Measurements from ENCODE around the gene UQCRC1. TPM values are rescaled to one million over a fixed set of nuclear protein-coding genes. Genes with fewer than 3 reads are reported as not detected.

UQCRC1 gene
- total and polyA plus RNA-seq, 2 donors (not counting 1 experiment from before 2014, with no cell fraction given): 99.9 to 132 TPM

DNA sequence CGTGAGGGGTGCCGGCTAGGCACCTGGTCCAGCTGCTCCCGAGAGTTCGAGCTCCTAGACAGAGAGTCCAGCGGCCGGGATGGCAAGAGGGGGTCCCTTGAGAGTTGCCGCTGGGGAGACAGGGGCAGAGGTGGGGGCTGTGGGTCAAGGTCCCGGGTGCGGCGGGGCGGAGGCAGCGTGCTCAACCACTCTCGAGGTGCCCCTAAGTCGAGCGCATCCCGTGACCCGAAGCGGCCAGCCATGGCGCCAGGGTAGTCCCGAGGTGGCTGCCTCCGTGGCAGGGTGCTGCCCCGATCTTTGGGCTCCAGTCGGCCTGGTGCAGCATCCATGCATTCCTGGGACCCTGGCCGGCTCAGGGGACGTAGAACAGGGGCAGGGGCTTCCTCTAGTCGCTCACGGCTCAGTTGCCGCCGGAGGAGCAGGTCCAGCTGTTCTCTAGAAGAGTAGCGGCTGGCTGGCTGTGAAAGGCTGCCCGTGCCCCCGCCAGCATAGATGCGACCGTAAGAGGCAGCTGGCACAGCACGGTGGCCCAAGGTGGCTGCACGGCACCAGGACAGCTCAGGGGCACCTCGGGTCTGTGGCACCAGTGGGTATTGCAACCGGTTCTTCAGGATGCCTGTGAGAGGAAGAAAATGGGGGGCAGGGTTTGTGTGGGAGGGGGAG, 30.6 kb upstream of the UQCRC1 start:
- Histone ChIP-seq H3K27ac (ENCODE audit: low read length in 2 of 2) (no peak overlapping the region), H3K4me2 (replicated peaks; ENCODE audit: low read depth, low read length, poor library complexity, severe bottlenecking) (no peak overlapping the region), H3K4me3 (ENCODE audit: control extremely low read depth in 1 of 5, extremely low read depth in 1 of 5, insufficient read depth in 1 of 5, low read depth in 2 of 5, low read length in 4 of 5) (no peak overlapping the region), H3K9ac (ENCODE audit: low read length) (no peak overlapping the region), H3K4me1 (ENCODE audit: control insufficient read depth in 2 of 2, insufficient read depth in 2 of 2, low read length in 2 of 2) (peaks cover 6 to 11% of the 10 kb centered on the region in 2 donors), H2AFZ (ENCODE audit: insufficient read depth, low read depth, low read length, poor library complexity, severe bottlenecking) (no peak overlapping the region), H3K36me3 (replicated peaks in 1 of 2; ENCODE audit: control extremely low read depth in 1 of 2, control insufficient read depth in 1 of 2, extremely low read depth in 1 of 2, insufficient read depth in 2 of 2, low read length in 1 of 2) (no peaks in the 10 kb centered on the region), H4K20me1 (ENCODE audit: control insufficient read depth, insufficient read depth, low read length, poor library complexity, severe bottlenecking) (no peaks in the 10 kb centered on the region), H3K9me3 (ENCODE audit: control extremely low read depth in 1 of 3, control insufficient read depth in 2 of 3, insufficient read depth in 1 of 3, low read length in 2 of 3) (no peaks in the 10 kb centered on the region), H3K27me3 (replicated peaks in 1 of 4; ENCODE audit: control extremely low read depth in 1 of 4, control insufficient read depth in 3 of 4, insufficient read depth in 4 of 4, low read length in 3 of 4) (peaks cover 0 to 11% (median 0%) of the 10 kb centered on the region in 4 experiments), H3K79me2 (ENCODE audit: control insufficient read depth, insufficient read depth, low read length) (no peaks in the 10 kb centered on the region)
- intact Hi-C loops (cut with micrococcal nuclease): no loop called here
- TF ChIP-seq, protein P1, sequence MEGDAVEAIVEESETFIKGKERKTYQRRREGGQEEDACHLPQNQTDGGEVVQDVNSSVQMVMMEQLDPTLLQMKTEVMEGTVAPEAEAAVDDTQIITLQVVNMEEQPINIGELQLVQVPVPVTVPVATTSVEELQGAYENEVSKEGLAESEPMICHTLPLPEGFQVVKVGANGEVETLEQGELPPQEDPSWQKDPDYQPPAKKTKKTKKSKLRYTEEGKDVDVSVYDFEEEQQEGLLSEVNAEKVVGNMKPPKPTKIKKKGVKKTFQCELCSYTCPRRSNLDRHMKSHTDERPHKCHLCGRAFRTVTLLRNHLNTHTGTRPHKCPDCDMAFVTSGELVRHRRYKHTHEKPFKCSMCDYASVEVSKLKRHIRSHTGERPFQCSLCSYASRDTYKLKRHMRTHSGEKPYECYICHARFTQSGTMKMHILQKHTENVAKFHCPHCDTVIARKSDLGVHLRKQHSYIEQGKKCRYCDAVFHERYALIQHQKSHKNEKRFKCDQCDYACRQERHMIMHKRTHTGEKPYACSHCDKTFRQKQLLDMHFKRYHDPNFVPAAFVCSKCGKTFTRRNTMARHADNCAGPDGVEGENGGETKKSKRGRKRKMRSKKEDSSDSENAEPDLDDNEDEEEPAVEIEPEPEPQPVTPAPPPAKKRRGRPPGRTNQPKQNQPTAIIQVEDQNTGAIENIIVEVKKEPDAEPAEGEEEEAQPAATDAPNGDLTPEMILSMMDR (IDR thresholded peaks at IDR 0.05): no peak
- POLR2A ChIA-PET: no interaction called here
- ATAC-seq (ENCODE audit: low read depth) (no peak), DNase-seq (no peak)
- H3K27me3 Mint-ChIP-seq: no peaks in the 10 kb centered on the region
- WGBS (ENCODE audit: insufficient coverage): 94% methylated on average over 38 of the region's 38 CpGs
- H3K27ac Mint-ChIP-seq: no peak overlapping the region
- H3K4me1 Mint-ChIP-seq: peaks cover 7% of the 10 kb centered on the region
- H3K9me3 Mint-ChIP-seq (ENCODE audit: insufficient read depth): no peaks in the 10 kb centered on the region
- CTCF ChIA-PET: no interaction called here
- no peak overlapping the region for H3K4me3 Mint-ChIP-seq

DNA sequence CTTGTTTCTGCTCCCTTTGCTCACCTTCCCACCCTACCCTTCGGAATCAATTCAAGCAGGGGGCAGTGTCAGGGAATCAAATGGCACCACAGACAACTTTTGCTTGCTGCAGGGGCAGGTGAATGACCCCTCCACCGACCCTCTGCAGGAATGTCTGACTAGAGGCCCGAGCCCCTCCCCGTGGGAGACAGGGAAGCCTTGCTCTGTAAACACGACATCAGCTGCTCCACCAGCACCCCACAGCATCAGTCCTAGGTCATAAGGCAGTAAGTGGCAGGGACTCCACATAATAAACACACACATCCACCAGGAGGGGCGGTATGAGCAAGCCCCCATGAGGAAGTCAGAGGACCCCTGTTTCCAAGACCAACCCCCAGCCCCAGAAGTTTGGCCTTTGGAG, 27.9 kb upstream of the UQCRC1 start:
- Histone ChIP-seq H3K9ac (ENCODE audit: low read length) (no peak overlapping the region), H4K20me1 (ENCODE audit: control insufficient read depth, insufficient read depth, low read length, poor library complexity, severe bottlenecking) (no peaks in the 10 kb centered on the region), H3K4me3 (ENCODE audit: control extremely low read depth in 1 of 5, extremely low read depth in 1 of 5, insufficient read depth in 1 of 5, low read depth in 2 of 5, low read length in 4 of 5) (no peak overlapping the region), H3K4me1 (ENCODE audit: control insufficient read depth in 2 of 2, insufficient read depth in 2 of 2, low read length in 2 of 2) (peaks cover 11 to 17% of the 10 kb centered on the region in 2 donors), H3K79me2 (ENCODE audit: control insufficient read depth, insufficient read depth, low read length) (no peaks in the 10 kb centered on the region), H3K4me2 (replicated peaks; ENCODE audit: low read depth, low read length, poor library complexity, severe bottlenecking) (no peak overlapping the region), H2AFZ (ENCODE audit: insufficient read depth, low read depth, low read length, poor library complexity, severe bottlenecking) (no peak overlapping the region), H3K9me3 (ENCODE audit: control extremely low read depth in 1 of 3, control insufficient read depth in 2 of 3, insufficient read depth in 1 of 3, low read length in 2 of 3) (no peaks in the 10 kb centered on the region), H3K36me3 (replicated peaks in 1 of 2; ENCODE audit: control extremely low read depth in 1 of 2, control insufficient read depth in 1 of 2, extremely low read depth in 1 of 2, insufficient read depth in 2 of 2, low read length in 1 of 2) (no peaks in the 10 kb centered on the region), H3K27ac (ENCODE audit: low read length in 2 of 2) (no peak overlapping the region), H3K27me3 (replicated peaks in 1 of 4; ENCODE audit: control extremely low read depth in 1 of 4, control insufficient read depth in 3 of 4, insufficient read depth in 4 of 4, low read length in 3 of 4) (peaks cover 0 to 10% (median 0%) of the 10 kb centered on the region in 4 experiments)
- no peaks in the 10 kb centered on the region for H3K9me3 Mint-ChIP-seq (ENCODE audit: insufficient read depth)
- no peak overlapping the region for H3K27ac Mint-ChIP-seq
- intact Hi-C loops (cut with micrococcal nuclease): no loop called here
- TF ChIP-seq, protein P1 (IDR thresholded peaks at IDR 0.05): no peak
- no peak for TF ChIP-seq EZH2 (IDR thresholded peaks at IDR 0.05; ENCODE audit: borderline replicate concordance, insufficient read depth, low read depth, low read length, poor library complexity, severe bottlenecking)
- ATAC-seq (ENCODE audit: low read depth): no peak
- ChIA-PET POLR2A (no interaction called here), CTCF (no interaction called here)
- no peaks in the 10 kb centered on the region for H3K27me3 Mint-ChIP-seq
- DNase-seq: no peak
- peak overlapping the region; percentile 89 for H3K4me3 Mint-ChIP-seq
- WGBS (ENCODE audit: insufficient coverage): 100% methylated on average over 6 of the region's 6 CpGs
- H3K4me1 Mint-ChIP-seq: peaks cover 13% of the 10 kb centered on the region
